HG03108 (cell line): ENCODE measurements around the gene MKRN2.
A peak's percentile ranks its signal among the peaks of the same experiment; 100 is the strongest.
"Not testable (repeated sequence)": the region's sequence is repeated elsewhere in the genome, so short reads cannot be mapped to it uniquely, and the experiment has no call there.

Source experiments
- ATAC-seq: cut with Tn5 transposase; IDR thresholded peaks from one replicate; pipeline ENCODE4 v1.9.1; 2021; ENCODE audit warnings: moderate library complexity; ENCODE audit not compliant: unreplicated experiment

MKRN2 gene

GRCh38 chr3:12556690-12557472 is at the start of gene MKRN2:
Gene MKRN2 (plus strand): TSS chr3:12557087. CDS start chr3:12557151, 64 bp downstream.
- peak; percentile 81 for ATAC-seq

GRCh38 chr3:12507591-12508281 is 49.2 kb upstream of the MKRN2 start:
- no peak for ATAC-seq

GRCh38 chr3:12508291-12508700 is 48.6 kb upstream of the MKRN2 start:
- no peak for ATAC-seq

- ATAC-seq: no peak
Observed at GRCh38 chr3:12509466-12509865, 47.4 kb upstream of the MKRN2 start.

GRCh38 chr3:12512534-12513118 is 44.3 kb upstream of the MKRN2 start:
- ATAC-seq: no peak

- ATAC-seq: no peak
Observed at GRCh38 chr3:12513694-12514446, 43.0 kb upstream of the MKRN2 start.

GRCh38 chr3:12515631-12516030 is 41.3 kb upstream of the MKRN2 start:
- no peak for ATAC-seq

- ATAC-seq: no peak
Observed at GRCh38 chr3:12516873-12517272, 40.0 kb upstream of the MKRN2 start.

GRCh38 chr3:12518261-12519028 is 38.4 kb upstream of the MKRN2 start:
- no peak for ATAC-seq

GRCh38 chr3:12521010-12521409 is 35.9 kb upstream of the MKRN2 start:
- ATAC-seq: no peak

- no peak for ATAC-seq
Observed at GRCh38 chr3:12522721-12523120, 34.2 kb upstream of the MKRN2 start.

GRCh38 chr3:12527757-12528143 is 29.1 kb upstream of the MKRN2 start:
- ATAC-seq: no peak

GRCh38 chr3:12532182-12532581 is 24.7 kb upstream of the MKRN2 start:
- ATAC-seq: no peak

- ATAC-seq: no peak
Observed at GRCh38 chr3:12536423-12536822, 20.5 kb upstream of the MKRN2 start.

- no peak for ATAC-seq
Observed at GRCh38 chr3:12541625-12542024, 15.3 kb upstream of the MKRN2 start.

- not testable (repeated sequence) for ATAC-seq
Observed at GRCh38 chr3:12543497-12543896, 13.4 kb upstream of the MKRN2 start.

GRCh38 chr3:12544652-12545472 is 12.0 kb upstream of the MKRN2 start:
- no peak for ATAC-seq

- no peak for ATAC-seq
Observed at GRCh38 chr3:12545473-12545791, 11.5 kb upstream of the MKRN2 start, which contains the start of gene MKRN2OS. Gene MKRN2OS (minus strand): TSS chr3:12545499. CDS start chr3:12545464, 35 bp downstream.

GRCh38 chr3:12549971-12550760 is 6.7 kb upstream of the MKRN2 start:
- ATAC-seq: no peak
